Type B pancreatic cell (in vitro differentiated cells): ENCODE measurements around the gene ANKRD33. TPM values are rescaled to one million over a fixed set of nuclear protein-coding genes. Genes with fewer than 3 reads are reported as not detected.

Source experiments
- DNase-seq: peaks from one replicate; pipeline ENCODE4 v3.0.0; 2021; ENCODE audit warnings: mixed read lengths; ENCODE audit not compliant: unreplicated experiment; ENCODE audit errors: extremely low spot score
- H3K27ac Mint-ChIP-seq: 2 replicates; pipeline ENCODE4 v1.8.0; 2021; ENCODE audit warnings: mild to moderate bottlenecking, mixed read lengths
- H3K27me3 Mint-ChIP-seq: 2 replicates; pipeline ENCODE4 v1.8.0; 2021; ENCODE audit warnings: mixed read lengths
- H3K36me3 Mint-ChIP-seq: 2 replicates; pipeline ENCODE4 v1.8.0; 2021; ENCODE audit warnings: mixed read lengths
- H3K4me1 Mint-ChIP-seq: one replicate; pipeline ENCODE4 v1.8.0; 2021; ENCODE audit warnings: mixed read lengths; ENCODE audit not compliant: unreplicated experiment
- H3K4me3 Mint-ChIP-seq: 2 replicates; pipeline ENCODE4 v1.8.0; 2021; ENCODE audit warnings: mild to moderate bottlenecking, mixed read lengths
- H3K9me3 Mint-ChIP-seq: 2 replicates; pipeline ENCODE4 v1.8.0; 2021; ENCODE audit warnings: mixed read lengths
- CTCF ChIP-seq: fragments of 200-600 bp; sonication (generic); conservative IDR thresholded peaks from 2 replicates; pipeline ENCODE4 v1.5.0; 2021; ENCODE audit warnings: antibody characterized with exemption, mild to moderate bottlenecking
- total RNA-seq: library from RNA; stranded (reverse); gene quantifications from 2 replicates; pipeline ENCODE4 v1.2.1, GENCODE V29; 2021; ENCODE audit warnings: low replicate concordance

Gene ANKRD33
- total RNA-seq, 1 donor from 2014 or later, result 0.51 TPM

- DNase-seq, result no peak
- H3K4me3 Mint-ChIP-seq, result no peak overlapping the region
- H3K9me3 Mint-ChIP-seq, result no peaks in the 10 kb centered on the region
- TF ChIP-seq CTCF, result no peak
- H3K27ac Mint-ChIP-seq, result no peak overlapping the region
- H3K36me3 Mint-ChIP-seq, result no peaks in the 10 kb centered on the region
- peaks cover 2% of the 10 kb centered on the region for H3K27me3 Mint-ChIP-seq
- H3K4me1 Mint-ChIP-seq, result peaks cover 20% of the 10 kb centered on the region
Measured at GRCh38 chr12:51890133-51890464, 2.2 kb downstream of the ANKRD33 start.

- peaks cover 2% of the 10 kb centered on the region for H3K27me3 Mint-ChIP-seq
- no peaks in the 10 kb centered on the region for H3K36me3 Mint-ChIP-seq
- H3K4me1 Mint-ChIP-seq, result peaks cover 23% of the 10 kb centered on the region
- H3K4me3 Mint-ChIP-seq, result no peak overlapping the region
- no peak overlapping the region for H3K27ac Mint-ChIP-seq
- DNase-seq, result no peak
- no peak for TF ChIP-seq CTCF
- H3K9me3 Mint-ChIP-seq, result no peaks in the 10 kb centered on the region
Measured at GRCh38 chr12:51890511-51891171, 2.7 kb downstream of the ANKRD33 start.

GRCh38 chr12:51891843-51892242, 3.9 kb downstream of the ANKRD33 start:
- peak; percentile 72 for TF ChIP-seq CTCF
- no peak overlapping the region for H3K27ac Mint-ChIP-seq
- H3K27me3 Mint-ChIP-seq, result peaks cover 6% of the 10 kb centered on the region
- DNase-seq, result no peak
- H3K4me1 Mint-ChIP-seq, result peaks cover 16% of the 10 kb centered on the region
- H3K9me3 Mint-ChIP-seq, result no peaks in the 10 kb centered on the region
- no peak overlapping the region for H3K4me3 Mint-ChIP-seq
- no peaks in the 10 kb centered on the region for H3K36me3 Mint-ChIP-seq

- Mint-ChIP-seq H3K27me3 (peaks cover 6% of the 10 kb centered on the region), H3K36me3 (no peaks in the 10 kb centered on the region), H3K27ac (no peak overlapping the region), H3K4me3 (no peak overlapping the region), H3K9me3 (no peaks in the 10 kb centered on the region), H3K4me1 (peaks cover 11% of the 10 kb centered on the region)
- DNase-seq, result no peak
- no peak for TF ChIP-seq CTCF
Measured at GRCh38 chr12:51893786-51894185, 5.9 kb downstream of the ANKRD33 start.

GRCh38 chr12:51895378-51896135, 7.7 kb downstream of the ANKRD33 start:
- Mint-ChIP-seq H3K4me3 (no peak overlapping the region), H3K27me3 (peaks cover 6% of the 10 kb centered on the region), H3K27ac (no peak overlapping the region), H3K4me1 (peaks cover 11% of the 10 kb centered on the region), H3K36me3 (no peaks in the 10 kb centered on the region), H3K9me3 (no peaks in the 10 kb centered on the region)
- no peak for TF ChIP-seq CTCF
- no peak for DNase-seq
